Measurements from ENCODE around the gene OR1E1.
"Not testable (repeated sequence)": the region's sequence is repeated elsewhere in the genome, so short reads cannot be mapped to it uniquely, and the experiment has no call there.

OR1E1 gene

DNA sequence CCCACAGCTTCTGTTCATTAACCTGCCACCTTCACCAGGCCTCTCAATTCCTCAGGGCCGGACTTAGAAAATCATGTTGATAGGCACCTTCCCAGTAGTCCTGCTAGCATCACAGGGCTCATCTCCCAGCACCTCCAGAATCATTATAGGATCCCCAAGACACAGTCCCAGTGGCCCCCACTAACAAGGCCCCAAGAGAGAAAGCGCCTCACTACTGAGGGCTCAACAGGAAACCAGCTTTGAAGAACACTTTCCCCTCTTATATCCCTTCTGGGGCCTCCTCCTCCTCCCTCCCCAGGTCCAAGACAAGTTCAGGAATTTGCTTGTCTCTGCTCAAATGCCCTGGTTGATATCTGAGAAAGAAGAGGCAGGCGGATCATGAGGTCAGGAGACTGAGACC, 12.9 kb upstream of the OR1E1 start, which contains the start of gene OR3A3:
Gene OR3A3, plus strand, starts transcription at position 301 of the 400 bp plus-strand sequence.
- H3K27ac ChIP-seq: no peak within 1 kb of the TSS
- no peak for TF ChIP-seq CTCF (conservative IDR thresholded peaks at IDR 0.05)

- H3K27ac ChIP-seq: not testable (repeated sequence)
These were observed 5.6 kb upstream of the OR1E1 start for GRCh38 chr17:3403856-3404255.

- no peak overlapping the region for H3K27ac ChIP-seq
- TF ChIP-seq CTCF (conservative IDR thresholded peaks at IDR 0.05): no peak
These were observed 3.6 kb upstream of the OR1E1 start for GRCh38 chr17:3401786-3402185.

DNA sequence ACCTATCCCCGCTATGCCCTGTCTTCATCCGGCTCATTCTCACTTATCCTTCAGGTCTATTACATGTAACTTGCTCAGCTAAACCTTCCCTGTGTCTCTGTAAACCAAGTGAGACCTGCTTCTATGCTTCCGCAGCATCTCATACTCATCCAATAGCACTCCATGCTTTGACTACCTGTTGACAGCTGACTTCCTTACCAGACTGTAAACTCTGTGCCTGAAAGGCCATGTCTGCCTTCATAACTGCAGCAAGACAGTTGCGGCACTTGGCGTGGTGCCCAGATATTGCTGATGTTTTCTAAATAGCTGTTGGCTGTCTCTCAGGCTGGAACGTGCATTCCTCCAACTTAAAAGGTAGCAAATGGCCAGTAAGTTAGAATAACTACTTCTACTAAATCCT, 1.8 kb upstream of the OR1E1 start:
- no peak for TF ChIP-seq CTCF (conservative IDR thresholded peaks at IDR 0.05)
- no peak for TF ChIP-seq ZFX (IDR thresholded peaks at IDR 0.05)
- no peak overlapping the region for H3K27ac ChIP-seq

- not testable (repeated sequence) for H3K27ac ChIP-seq
These were observed 409 bp downstream of the OR1E1 start for GRCh38 chr17:3397801-3398200.

GRCh38 chr17:3389791-3390190, 8.4 kb downstream of the OR1E1 start:
- TF ChIP-seq CTCF (conservative IDR thresholded peaks at IDR 0.05): no peak
- TF ChIP-seq ZFX (IDR thresholded peaks at IDR 0.05): no peak

DNA sequence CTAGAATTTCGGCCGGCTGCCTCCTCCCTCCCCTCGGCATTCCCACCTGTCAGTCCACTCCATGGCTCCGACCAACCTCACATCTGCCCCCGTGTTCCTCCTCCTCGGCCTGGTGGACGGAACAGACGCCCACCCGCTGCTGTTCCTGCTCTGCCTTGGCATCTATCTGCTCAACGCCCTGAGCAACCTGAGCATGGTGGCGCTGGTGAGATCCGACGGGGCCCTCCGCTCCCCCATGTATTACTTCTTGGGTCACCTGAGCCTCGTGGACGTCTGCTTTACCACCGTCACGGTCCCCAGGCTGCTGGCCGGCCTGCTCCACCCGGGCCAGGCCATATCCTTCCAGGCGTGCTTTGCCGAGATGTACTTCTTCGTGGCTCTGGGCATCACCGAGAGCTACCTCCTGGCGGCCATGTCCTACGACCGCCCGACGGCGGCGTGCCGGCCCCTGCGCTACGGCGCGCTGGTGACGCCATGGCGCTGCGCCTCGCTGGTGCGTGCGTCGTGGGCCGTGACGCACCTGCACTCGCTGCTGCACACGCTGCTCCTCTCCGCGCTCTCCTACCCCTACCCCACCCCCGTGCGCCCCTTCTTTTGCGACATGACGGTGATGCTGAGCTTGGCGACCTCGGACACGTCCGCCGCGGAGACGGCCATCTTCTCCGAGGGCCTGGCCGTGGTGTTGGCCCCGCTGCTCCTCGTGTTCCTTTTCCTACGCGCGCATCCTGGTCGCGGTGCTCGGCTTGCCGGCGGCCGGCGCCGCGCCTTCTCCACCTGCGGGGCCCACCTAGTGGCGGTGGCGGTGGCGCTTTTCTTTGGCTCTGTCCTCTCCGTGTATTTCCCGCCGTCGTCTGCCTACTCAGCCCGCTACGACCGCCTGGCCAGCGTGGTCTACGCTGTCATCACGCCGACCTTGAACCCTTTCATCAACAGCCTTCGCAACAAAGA, 12.1 kb downstream of the OR1E1 start, which contains the start of gene OR3A2:
Gene OR3A2, minus strand, starts transcription at position 440 of the 948 bp plus-strand sequence.
- TF ChIP-seq CTCF (conservative IDR thresholded peaks at IDR 0.05): no peak
- no peak for TF ChIP-seq ZFX (IDR thresholded peaks at IDR 0.05)
- no peak within 1 kb of the TSS for H3K27ac ChIP-seq

More at GRCh38 chr17:3389791-3390190, 8.4 kb downstream of the OR1E1 start:
- H3K27ac ChIP-seq: no peak overlapping the region

- TF ChIP-seq ZFX (IDR thresholded peaks at IDR 0.05): no peak
- H3K27ac ChIP-seq: no peak overlapping the region
These were observed 16.3 kb downstream of the OR1E1 start for GRCh38 chr17:3381957-3382356.

DNA sequence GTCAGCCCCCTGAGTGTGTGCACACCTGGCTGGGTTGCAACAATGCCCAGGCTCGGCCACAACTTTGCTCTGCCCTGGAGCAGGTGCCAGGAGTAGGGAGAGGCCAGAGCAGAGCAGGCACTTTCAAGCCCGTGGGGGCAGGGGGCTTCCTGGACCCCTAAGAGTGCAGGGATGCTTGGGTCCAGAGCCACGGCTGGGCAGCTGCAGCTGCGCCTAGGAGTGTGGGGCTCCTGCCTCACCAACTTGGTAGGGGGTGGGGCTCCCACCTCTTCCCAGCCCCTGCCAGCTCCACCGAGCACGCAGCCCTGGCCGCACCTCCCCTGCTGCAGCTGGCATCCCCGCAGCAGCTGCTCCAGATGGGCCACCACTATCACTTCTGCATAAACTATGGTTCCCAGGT, 19.9 kb downstream of the OR1E1 start:
- TF ChIP-seq CTCF (conservative IDR thresholded peaks at IDR 0.05): no peak
- no peak for TF ChIP-seq ZFX (IDR thresholded peaks at IDR 0.05)
- H3K27ac ChIP-seq: no peak overlapping the region

- H3K27ac ChIP-seq: not testable (repeated sequence)
These were observed 27.0 kb downstream of the OR1E1 start for GRCh38 chr17:3371167-3371566.

Measured in C4-2B (cell line).